Endodermal cell (in vitro differentiated cells): ENCODE results near the gene ACOX2. TPM values are rescaled to one million over a fixed set of nuclear protein-coding genes. Genes with fewer than 3 reads are reported as not detected.
A peak's percentile ranks its signal among the peaks of the same experiment; 100 is the strongest.

Source experiments
- DNase-seq: peaks from one replicate; pipeline ENCODE4 v3.0.0-alpha.2; 2017
- H3K27ac ChIP-seq: 2 replicates; pipeline ENCODE4 v1.5.1; 2013; ENCODE audit warnings: mild to moderate bottlenecking, low read depth, low read length, moderate library complexity
- H3K27me3 ChIP-seq: 2 replicates; pipeline ENCODE4 v1.6.1; 2013; ENCODE audit warnings: mild to moderate bottlenecking, low read length, moderate library complexity; ENCODE audit not compliant: insufficient read depth, control insufficient read depth, poor library complexity, severe bottlenecking
- H3K36me3 ChIP-seq: 2 replicates; pipeline ENCODE4 v1.7.0; 2013; ENCODE audit warnings: mild to moderate bottlenecking, low read length, moderate library complexity; ENCODE audit not compliant: control insufficient read depth, insufficient read depth
- H3K4me1 ChIP-seq: one replicate; pipeline ENCODE4 v1.7.0; 2013; ENCODE audit warnings: low read length; ENCODE audit not compliant: control insufficient read depth, insufficient read depth
- H3K4me3 ChIP-seq: 2 replicates; pipeline ENCODE4 v1.5.1; 2013; ENCODE audit warnings: mild to moderate bottlenecking, low read length, moderate library complexity
- H3K9ac ChIP-seq: 2 replicates; pipeline ENCODE4 v1.6.1; 2013; ENCODE audit warnings: mild to moderate bottlenecking, low read length, moderate library complexity; ENCODE audit not compliant: poor library complexity, severe bottlenecking; ENCODE audit errors: extremely low read depth
- H3K9me3 ChIP-seq: 2 replicates; pipeline ENCODE4 v1.6.1; 2013; ENCODE audit warnings: mild to moderate bottlenecking, low read length, moderate library complexity; ENCODE audit not compliant: control insufficient read depth
- H3K27ac Mint-ChIP-seq: 2 replicates; pipeline ENCODE4 v1.8.0; 2020; ENCODE audit warnings: mixed read lengths
- H3K27me3 Mint-ChIP-seq: 2 replicates; pipeline ENCODE4 v1.8.0; 2021; ENCODE audit warnings: mild to moderate bottlenecking, mixed read lengths; ENCODE audit not compliant: insufficient read depth
- H3K36me3 Mint-ChIP-seq: 2 replicates; pipeline ENCODE4 v1.8.0; 2020; ENCODE audit warnings: low read depth, mixed read lengths
- H3K4me1 Mint-ChIP-seq: 2 replicates; pipeline ENCODE4 v1.8.0; 2020; ENCODE audit warnings: mixed read lengths
- H3K4me3 Mint-ChIP-seq: 2 replicates; pipeline ENCODE4 v1.8.0; 2020; ENCODE audit warnings: mild to moderate bottlenecking, moderate library complexity, mixed read lengths
- H3K9me3 Mint-ChIP-seq: 2 replicates; pipeline ENCODE4 v1.8.0; 2020; ENCODE audit warnings: mild to moderate bottlenecking, mixed read lengths
- CTCF ChIP-seq: fragments of 200-600 bp; sonication (generic); conservative IDR thresholded peaks from 2 replicates; pipeline ENCODE4 v1.5.0; 2021; ENCODE audit warnings: antibody characterized with exemption, mild to moderate bottlenecking
- WGBS, 2 experiments: methylation state at CpG; one replicate each; pipeline versions ENCODE4 v1.1.5 to v1.1.7; 2013; ENCODE audit warnings: missing lambda C conversion rate in 2 of 2, mixed read lengths in 1 of 2; ENCODE audit not compliant: insufficient coverage in 1 of 2, insufficient read length in 1 of 2; 5-methylcytosine and 5-hydroxymethylcytosine counted together
- total RNA-seq, 2 donors: library from RNA; stranded (reverse); fragmentation: NEBNext Ultra II Directional in 1 of 2; extraction: Animal tissue kit (Norgen Biotek cat#: 25700) in 1 of 2; gene quantifications; 2 replicates in 1 of 2; 3 replicates in 1 of 2; pipeline ENCODE4 v1.2.1, GENCODE V29; 2021

ACOX2 gene
- total RNA-seq, 2 donors from 2014 or later: 6.6 to 9.8 TPM

GRCh38 chr3:58478781-58479180 is 58.2 kb downstream of the ACOX2 start:
- WGBS, 2 experiments: 95 to 96% methylated on average over 2 of the region's 2 CpGs
- TF ChIP-seq CTCF: no peak
- H3K27me3 Mint-ChIP-seq: peaks cover 43% of the 10 kb centered on the region
- H3K27ac Mint-ChIP-seq: no peak overlapping the region
- Histone ChIP-seq H3K9me3 (peaks cover 21% of the 10 kb centered on the region), H3K36me3 (no peaks in the 10 kb centered on the region), H3K9ac (no peak overlapping the region), H3K4me3 (peak overlapping the region; percentile 71), H3K27me3 (peaks cover 5% of the 10 kb centered on the region), H3K27ac (no peak overlapping the region), H3K4me1 (peaks cover 4% of the 10 kb centered on the region)
- peaks cover 16% of the 10 kb centered on the region for H3K9me3 Mint-ChIP-seq
- no peaks in the 10 kb centered on the region for H3K36me3 Mint-ChIP-seq
- H3K4me3 Mint-ChIP-seq: no peak overlapping the region
- H3K4me1 Mint-ChIP-seq: peaks cover 15% of the 10 kb centered on the region
- no peak for DNase-seq

GRCh38 chr3:58474967-58475578 is 61.9 kb downstream of the ACOX2 start:
- no peak for TF ChIP-seq CTCF
- no peak overlapping the region for H3K27ac Mint-ChIP-seq
- peaks cover 44% of the 10 kb centered on the region for H3K4me1 Mint-ChIP-seq
- no peaks in the 10 kb centered on the region for H3K36me3 ChIP-seq
- H3K36me3 Mint-ChIP-seq: no peaks in the 10 kb centered on the region
- 88 to 90% methylated on average over 3 of the region's 3 CpGs for WGBS, 2 experiments
- H3K9me3 ChIP-seq: peaks cover 10% of the 10 kb centered on the region
- H3K4me3 ChIP-seq: no peak overlapping the region
- no peak overlapping the region for H3K4me3 Mint-ChIP-seq
- peaks cover 13% of the 10 kb centered on the region for H3K9me3 Mint-ChIP-seq
- peaks cover 18% of the 10 kb centered on the region for H3K4me1 ChIP-seq
- H3K27ac ChIP-seq: no peak overlapping the region
- H3K27me3 ChIP-seq: peaks cover 12% of the 10 kb centered on the region
- peaks cover 60% of the 10 kb centered on the region for H3K27me3 Mint-ChIP-seq
- H3K9ac ChIP-seq: no peak overlapping the region
- no peak for DNase-seq

GRCh38 chr3:58474348-58474911 is 62.6 kb downstream of the ACOX2 start:
- no peak for TF ChIP-seq CTCF
- DNase-seq: no peak
- H3K27me3 Mint-ChIP-seq: peaks cover 67% of the 10 kb centered on the region
- no peaks in the 10 kb centered on the region for H3K36me3 ChIP-seq
- H3K9me3 Mint-ChIP-seq: peaks cover 7% of the 10 kb centered on the region
- no peak overlapping the region for H3K27ac Mint-ChIP-seq
- WGBS, 2 experiments: no CpG with 5 or more reads among the region's 1 CpG
- H3K9me3 ChIP-seq: peaks cover 4% of the 10 kb centered on the region
- peaks cover 18% of the 10 kb centered on the region for H3K4me1 ChIP-seq
- no peak overlapping the region for H3K27ac ChIP-seq
- H3K36me3 Mint-ChIP-seq: no peaks in the 10 kb centered on the region
- H3K27me3 ChIP-seq: peaks cover 12% of the 10 kb centered on the region
- H3K9ac ChIP-seq: no peak overlapping the region
- H3K4me3 Mint-ChIP-seq: no peak overlapping the region
- peaks cover 45% of the 10 kb centered on the region for H3K4me1 Mint-ChIP-seq
- H3K4me3 ChIP-seq: no peak overlapping the region
